SU-DHL-6 (cell line): ENCODE data around the gene CNBD2.
"Not testable (repeated sequence)": the region's sequence is repeated elsewhere in the genome, so short reads cannot be mapped to it uniquely, and the experiment has no call there.

Experiments used
- H2AFZ ChIP-seq: fragments of 200-600 bp; sonication (generic); 2 replicates; pipeline ENCODE4 v1.6.1; 2014; ENCODE audit warnings: low read depth, mild to moderate bottlenecking, moderate library complexity, mixed read lengths, antibody characterized with exemption, low read length; ENCODE audit not compliant: severe bottlenecking
- H3F3A ChIP-seq: fragments of 200-600 bp; shearing (Covaris generic); 2 replicates; pipeline ENCODE4 v1.6.0; 2016; ENCODE audit warnings: antibody characterized with exemption, mild to moderate bottlenecking; ENCODE audit not compliant: insufficient read depth
- H3K27ac ChIP-seq: fragments of 200-600 bp; sonication (generic); 2 replicates; pipeline ENCODE4 v1.5.1; 2016; ENCODE audit warnings: low read depth, mild to moderate bottlenecking, low read length, moderate library complexity, mixed read lengths
- H3K27me3 ChIP-seq: fragments of 200-600 bp; sonication (generic), shearing (Covaris generic); 2 replicates; pipeline ENCODE4 v1.6.0; 2014; ENCODE audit warnings: mild to moderate bottlenecking, low read length
- H3K36me3 ChIP-seq: fragments of 200-600 bp; sonication (generic); 2 replicates; pipeline ENCODE4 v1.6.1; 2014; ENCODE audit warnings: mild to moderate bottlenecking, low read length, mixed read lengths
- H3K4me2 ChIP-seq: fragments of 300-600, 200-600 bp; shearing (Covaris generic), sonication (generic); 2 replicates; pipeline ENCODE4 v1.6.0; 2014; ENCODE audit warnings: low read length, low read depth, mild to moderate bottlenecking; ENCODE audit not compliant: poor library complexity, severe bottlenecking
- H3K4me3 ChIP-seq: fragments of 200-600 bp; sonication (generic); 2 replicates; pipeline ENCODE4 v1.5.1; 2014; ENCODE audit warnings: antibody characterized with exemption, low read length, mild to moderate bottlenecking, mixed read lengths; ENCODE audit not compliant: insufficient read depth, poor library complexity, severe bottlenecking
- H3K79me2 ChIP-seq: fragments of 200-600 bp; sonication (generic); 2 replicates; pipeline ENCODE4 v1.6.1; 2014; ENCODE audit warnings: mild to moderate bottlenecking, low read length, moderate library complexity; ENCODE audit not compliant: insufficient read depth
- H3K9ac ChIP-seq: fragments of 200-600 bp; sonication (generic); 2 replicates; pipeline ENCODE4 v1.7.0; 2014; ENCODE audit warnings: mild to moderate bottlenecking, low read length
- H3K9me2 ChIP-seq: fragments of 200-600 bp; sonication (generic); replicated peaks from 2 replicates; pipeline ENCODE4 v1.6.1; 2014; ENCODE audit warnings: low read length; ENCODE audit not compliant: insufficient read depth
- H3K9me3 ChIP-seq: fragments of 200-600 bp; sonication (generic); 2 replicates; pipeline ENCODE4 v1.6.1; 2014; ENCODE audit warnings: low read length, mixed read lengths; ENCODE audit not compliant: insufficient read depth
- H4K20me1 ChIP-seq: fragments of 200-600 bp; sonication (generic); 2 replicates; pipeline ENCODE4 v1.6.1; 2014; ENCODE audit warnings: low read depth, mild to moderate bottlenecking, antibody characterized with exemption, low read length, moderate library complexity, mixed read lengths
- EZH2phosphoT487 ChIP-seq: fragments of 200-600 bp; sonication (generic), shearing (Covaris generic); conservative IDR thresholded peaks from 2 replicates; pipeline ENCODE4 v1.6.1; 2018; ENCODE audit warnings: mild to moderate bottlenecking, antibody characterized with exemption, low read length, moderate library complexity, mixed read lengths
- TF ChIP-seq, protein P1 (sequence below): fragments of 200-600 bp; sonication (generic); IDR thresholded peaks from one replicate; pipeline ENCODE4 v1.5.1; 2017; ENCODE audit warnings: antibody characterized with exemption, mild to moderate bottlenecking, low read length, moderate library complexity; ENCODE audit not compliant: insufficient read depth, poor library complexity, severe bottlenecking

The CNBD2 gene

DNA sequence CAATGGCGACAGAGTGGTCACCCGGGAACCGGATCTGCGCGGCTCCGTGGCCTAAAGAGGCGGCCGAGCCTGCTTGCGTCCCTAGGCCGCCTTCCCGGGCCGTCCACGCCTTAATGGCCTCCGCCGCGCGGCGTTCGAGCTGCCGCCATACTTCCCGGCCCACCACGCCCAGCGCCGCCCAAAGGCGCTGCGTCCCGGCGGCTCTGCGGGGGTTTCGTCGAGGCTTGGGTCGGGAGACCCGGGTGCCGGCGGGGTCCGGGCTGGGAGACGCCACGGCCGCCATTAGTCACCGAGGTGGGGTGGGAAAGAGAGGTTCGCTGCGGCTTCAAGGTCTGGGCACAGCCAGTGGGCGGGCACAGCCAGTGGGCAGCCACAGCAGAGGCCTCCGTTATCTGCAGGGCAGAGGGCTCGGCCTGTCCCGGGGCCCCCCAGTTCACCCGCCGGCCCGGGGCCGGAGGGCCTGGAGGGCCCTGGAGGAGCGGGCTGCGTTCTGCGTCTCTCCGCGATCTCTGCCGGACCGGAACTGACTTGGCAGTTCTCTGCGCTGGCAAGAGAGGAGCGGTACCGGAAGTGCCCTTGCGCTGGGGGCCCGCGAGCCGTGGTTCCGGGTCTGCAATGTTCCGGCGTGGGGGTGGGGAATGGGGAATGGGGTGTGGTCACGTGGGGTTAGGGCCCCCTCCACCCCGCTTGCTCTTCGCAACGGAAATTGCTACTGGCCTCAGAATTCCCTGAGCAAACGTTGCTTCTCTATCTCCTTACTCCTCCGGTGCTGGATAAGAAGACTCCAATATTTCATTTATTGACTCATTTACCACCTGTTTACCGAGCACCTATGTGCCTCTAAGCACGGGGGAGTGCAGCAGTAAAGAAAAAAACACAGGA is 82.3 kb downstream of the CNBD2 start:
- TF ChIP-seq EZH2phosphoT487 = no peak
- TF ChIP-seq, protein P1, sequence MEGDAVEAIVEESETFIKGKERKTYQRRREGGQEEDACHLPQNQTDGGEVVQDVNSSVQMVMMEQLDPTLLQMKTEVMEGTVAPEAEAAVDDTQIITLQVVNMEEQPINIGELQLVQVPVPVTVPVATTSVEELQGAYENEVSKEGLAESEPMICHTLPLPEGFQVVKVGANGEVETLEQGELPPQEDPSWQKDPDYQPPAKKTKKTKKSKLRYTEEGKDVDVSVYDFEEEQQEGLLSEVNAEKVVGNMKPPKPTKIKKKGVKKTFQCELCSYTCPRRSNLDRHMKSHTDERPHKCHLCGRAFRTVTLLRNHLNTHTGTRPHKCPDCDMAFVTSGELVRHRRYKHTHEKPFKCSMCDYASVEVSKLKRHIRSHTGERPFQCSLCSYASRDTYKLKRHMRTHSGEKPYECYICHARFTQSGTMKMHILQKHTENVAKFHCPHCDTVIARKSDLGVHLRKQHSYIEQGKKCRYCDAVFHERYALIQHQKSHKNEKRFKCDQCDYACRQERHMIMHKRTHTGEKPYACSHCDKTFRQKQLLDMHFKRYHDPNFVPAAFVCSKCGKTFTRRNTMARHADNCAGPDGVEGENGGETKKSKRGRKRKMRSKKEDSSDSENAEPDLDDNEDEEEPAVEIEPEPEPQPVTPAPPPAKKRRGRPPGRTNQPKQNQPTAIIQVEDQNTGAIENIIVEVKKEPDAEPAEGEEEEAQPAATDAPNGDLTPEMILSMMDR = no peak
- peak overlapping the region; percentile 73 for H3K27ac ChIP-seq
- H3K9me2 ChIP-seq = no peaks in the 10 kb centered on the region
- H2AFZ ChIP-seq = peak overlapping the region; percentile 98
- no peaks in the 10 kb centered on the region for H3K27me3 ChIP-seq
- H3F3A ChIP-seq = peaks cover 6% of the 10 kb centered on the region
- H3K4me2 ChIP-seq = peak overlapping the region; percentile 72
- H3K9ac ChIP-seq = peak overlapping the region; percentile 98
- peak overlapping the region; percentile 68 for H3K4me3 ChIP-seq
- peaks cover 5% of the 10 kb centered on the region; the same call in 1 of the 2 replicates for H4K20me1 ChIP-seq
- no peaks in the 10 kb centered on the region for H3K9me3 ChIP-seq
- no peaks in the 10 kb centered on the region for H3K36me3 ChIP-seq
- peaks cover 30% of the 10 kb centered on the region for H3K79me2 ChIP-seq

GRCh38 chr20:36051318-36052116 is 83.1 kb downstream of the CNBD2 start:
- Histone ChIP-seq H4K20me1 (no peaks in the 10 kb centered on the region; the same call in 1 of the 2 replicates), H3K79me2 (peaks cover 30% of the 10 kb centered on the region), H3K27ac (peak overlapping the region; percentile 21; the same call in 1 of the 2 replicates), H3K36me3 (no peaks in the 10 kb centered on the region), H3F3A (no peaks in the 10 kb centered on the region), H3K4me3 (peak overlapping the region; percentile 68), H3K27me3 (no peaks in the 10 kb centered on the region), H3K4me2 (peak overlapping the region; percentile 72), H3K9me3 (no peaks in the 10 kb centered on the region), H2AFZ (peak overlapping the region; percentile 98), H3K9ac (peak overlapping the region; percentile 98), H3K9me2 (no peaks in the 10 kb centered on the region)
- TF ChIP-seq, protein P1 = no peak
- no peak for TF ChIP-seq EZH2phosphoT487

DNA sequence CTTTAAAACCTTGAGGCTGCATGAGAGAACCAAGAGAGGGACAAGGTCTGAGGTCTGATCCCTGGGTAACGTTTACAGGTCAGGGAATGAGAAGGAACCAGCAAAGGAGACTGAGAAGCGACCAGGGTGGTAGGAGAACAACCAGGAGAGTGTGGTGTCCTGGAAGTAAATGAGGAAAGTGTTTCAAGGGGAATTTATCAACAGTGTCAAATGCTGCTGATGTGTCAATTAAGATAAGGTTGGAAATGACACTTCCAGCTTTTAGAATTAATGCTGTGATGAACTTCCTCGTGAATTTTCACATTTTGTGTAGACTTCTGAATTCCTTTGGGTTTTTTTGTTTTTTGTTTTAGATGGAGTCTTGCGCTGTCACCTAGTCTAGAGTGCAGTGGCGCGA is 83.7 kb downstream of the CNBD2 start:
- Histone ChIP-seq H3K27ac (no peak overlapping the region), H2AFZ (peak overlapping the region; percentile 98), H3K4me3 (no peak overlapping the region), H3K79me2 (peaks cover 30% of the 10 kb centered on the region), H3F3A (no peaks in the 10 kb centered on the region), H4K20me1 (no peaks in the 10 kb centered on the region; the same call in 1 of the 2 replicates), H3K27me3 (no peaks in the 10 kb centered on the region), H3K4me2 (no peak overlapping the region), H3K36me3 (no peaks in the 10 kb centered on the region), H3K9me3 (no peaks in the 10 kb centered on the region), H3K9ac (no peak overlapping the region), H3K9me2 (no peaks in the 10 kb centered on the region)
- no peak for TF ChIP-seq EZH2phosphoT487
- TF ChIP-seq, protein P1 = no peak

DNA sequence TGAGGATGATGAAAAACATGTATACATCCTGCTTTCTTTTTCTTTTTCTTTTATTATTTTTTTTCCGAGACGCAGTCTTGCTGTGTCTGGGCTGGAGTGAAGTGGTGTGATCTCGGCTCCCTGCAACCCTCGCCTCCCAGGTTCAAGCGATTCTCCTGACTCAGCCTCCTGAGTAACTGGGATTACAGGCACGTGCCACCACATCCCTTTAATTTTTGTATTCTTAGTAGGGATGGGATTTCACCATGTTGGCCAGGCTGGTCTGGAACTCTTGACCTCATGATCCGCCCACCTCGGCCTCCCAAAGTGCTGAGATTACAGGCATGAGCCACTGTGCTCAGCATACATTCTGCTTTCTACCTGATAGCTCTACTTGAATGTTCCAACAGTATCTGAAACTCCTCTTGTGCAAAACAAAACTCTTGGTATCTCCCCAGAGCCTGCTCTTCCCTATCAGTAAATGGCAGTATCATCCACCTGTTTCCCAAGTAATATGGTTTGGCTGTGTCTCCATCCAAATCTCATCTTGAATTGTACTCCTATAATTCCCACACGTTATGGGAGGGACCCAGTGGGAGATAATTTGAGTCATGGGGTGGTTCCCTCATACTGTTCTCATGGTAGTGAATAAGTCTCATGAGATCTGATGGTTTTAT is 85.6 kb downstream of the CNBD2 start:
- peaks cover 16% of the 10 kb centered on the region for H3K79me2 ChIP-seq
- not testable (repeated sequence) for H3K9ac ChIP-seq, H3K9me3 ChIP-seq, H3K27ac ChIP-seq, H3K9me2 ChIP-seq, H3F3A ChIP-seq, H3K36me3 ChIP-seq, H3K27me3 ChIP-seq, H4K20me1 ChIP-seq, H3K4me3 ChIP-seq, H3K4me2 ChIP-seq, H2AFZ ChIP-seq
